GM12872 (cell line): ENCODE results near the gene SERPINC1.

Source experiments
- CTCF ChIP-seq: IDR thresholded peaks from 3 replicates; pipeline ENCODE4 v1.5.1; 2011; ENCODE audit warnings: low read depth, mild to moderate bottlenecking, low read length, moderate library complexity; ENCODE audit not compliant: insufficient read depth

Gene SERPINC1

DNA sequence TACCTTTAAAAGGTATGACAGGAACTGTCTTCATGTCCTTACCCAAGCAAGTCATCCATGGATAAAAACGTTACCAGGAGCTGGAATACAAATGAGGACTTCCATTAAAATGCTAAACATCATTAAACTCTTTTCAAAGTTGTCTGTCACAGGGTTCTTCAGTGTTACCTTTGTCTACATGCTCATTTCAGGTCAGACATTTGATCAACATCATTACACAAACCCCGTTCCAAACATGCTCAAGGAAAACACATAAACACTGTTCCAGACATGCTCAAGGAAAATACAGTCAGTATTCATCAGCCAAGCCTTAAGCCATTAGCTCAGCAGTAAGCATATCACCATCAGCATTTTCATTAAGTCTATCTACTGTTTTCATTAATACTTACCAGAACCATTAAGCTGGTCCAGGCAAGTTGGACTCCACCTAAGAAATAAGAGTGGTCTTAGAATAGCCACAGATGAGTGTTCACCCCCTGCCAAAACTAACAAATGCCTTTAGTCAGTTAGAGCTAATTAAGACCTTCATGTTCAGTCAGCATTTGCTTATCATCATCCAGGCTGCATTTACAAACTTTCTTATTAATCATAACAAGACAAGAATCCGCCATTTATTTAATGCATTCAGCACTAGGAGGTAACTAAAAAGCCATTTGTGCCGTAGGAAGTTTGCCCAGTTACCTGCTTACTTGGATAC, 51.5 kb downstream of the SERPINC1 start:
- no peak for TF ChIP-seq CTCF

- no peak for TF ChIP-seq CTCF
Observed at GRCh38 chr1:173864179-173864867, 52.8 kb downstream of the SERPINC1 start.

DNA sequence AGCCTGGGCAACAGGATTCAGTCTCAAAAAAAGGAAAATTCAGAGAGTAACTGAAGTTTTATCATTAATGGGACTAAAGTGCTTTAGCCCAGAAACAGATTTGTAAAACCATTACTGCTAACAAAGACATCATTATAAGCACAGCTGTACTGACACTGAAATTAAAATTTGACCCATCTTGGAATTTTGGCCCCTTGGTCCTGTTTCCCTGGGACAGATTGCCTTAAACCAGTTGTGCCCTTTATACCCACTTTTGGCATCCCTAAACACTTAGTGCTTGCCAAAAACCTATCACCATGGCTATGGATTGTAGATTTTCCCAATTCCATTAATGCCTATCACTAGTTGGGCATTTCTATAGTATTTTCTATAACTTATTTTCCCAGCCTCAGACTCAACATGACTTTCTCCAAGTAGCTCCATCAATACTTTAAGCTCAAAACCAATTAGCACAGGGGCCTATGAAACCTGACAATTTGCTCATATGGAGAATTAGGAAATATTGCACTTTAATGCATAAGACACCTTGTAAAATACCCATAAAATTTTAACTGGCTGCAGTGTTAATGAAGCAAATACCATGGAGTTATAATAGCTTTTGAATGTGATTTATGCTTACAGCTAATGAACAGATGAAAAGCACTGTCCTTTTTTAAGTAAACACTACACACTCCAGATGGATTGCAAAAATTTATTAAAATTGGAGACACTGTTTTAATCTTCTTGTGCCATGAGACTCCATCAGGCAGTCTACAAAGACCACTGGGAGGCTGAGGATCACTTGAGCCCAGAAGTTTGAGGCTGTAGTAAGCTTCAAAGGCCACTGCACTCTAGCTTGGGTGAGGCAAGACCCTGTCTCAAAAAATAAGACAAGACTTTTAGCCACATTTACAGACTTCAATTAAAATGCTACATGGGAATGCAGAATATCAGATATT, 53.6 kb downstream of the SERPINC1 start:
- no peak for TF ChIP-seq CTCF

DNA sequence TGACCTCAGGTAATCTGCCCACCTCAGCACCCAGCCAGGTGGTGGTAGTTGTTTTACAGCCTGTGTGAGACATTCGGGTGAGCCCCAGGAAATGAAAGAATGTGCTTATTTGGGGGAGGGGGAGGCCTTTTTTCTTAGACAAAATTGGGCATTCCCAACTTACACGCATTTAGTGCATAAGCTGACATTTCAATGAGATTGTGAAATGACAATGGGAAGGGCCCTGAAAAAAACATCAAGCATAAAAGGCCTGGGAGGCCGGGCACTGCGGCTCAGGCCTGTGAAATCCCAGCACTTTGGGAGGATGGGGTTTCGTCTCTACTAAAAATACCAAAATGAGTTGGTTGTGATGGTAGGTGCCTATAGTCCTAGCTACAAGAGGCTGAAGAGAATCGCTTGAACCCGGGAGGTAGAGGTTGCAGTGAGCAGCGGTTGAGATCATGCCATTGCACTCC, 54.3 kb downstream of the SERPINC1 start:
- TF ChIP-seq CTCF: no peak

DNA sequence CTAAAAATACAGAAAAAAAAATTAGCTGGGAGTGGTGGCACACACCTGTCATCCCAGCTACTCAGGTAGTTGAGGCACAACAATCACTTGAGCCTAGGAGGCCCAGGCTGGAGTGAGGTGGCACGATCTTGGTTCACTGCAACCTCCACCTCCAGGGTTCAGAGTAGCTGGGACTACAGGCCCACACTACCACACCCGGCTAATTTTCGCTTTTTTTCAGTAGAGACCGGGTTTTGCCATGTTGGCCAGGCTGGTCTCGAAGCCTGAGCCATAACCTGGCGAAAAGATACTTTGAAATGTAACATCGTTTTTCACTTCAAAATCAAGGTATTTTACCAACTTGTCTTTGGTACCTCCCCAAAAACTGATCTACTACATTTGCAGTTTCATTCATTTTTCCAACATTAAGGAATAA, 55.4 kb downstream of the SERPINC1 start:
- no peak for TF ChIP-seq CTCF

DNA sequence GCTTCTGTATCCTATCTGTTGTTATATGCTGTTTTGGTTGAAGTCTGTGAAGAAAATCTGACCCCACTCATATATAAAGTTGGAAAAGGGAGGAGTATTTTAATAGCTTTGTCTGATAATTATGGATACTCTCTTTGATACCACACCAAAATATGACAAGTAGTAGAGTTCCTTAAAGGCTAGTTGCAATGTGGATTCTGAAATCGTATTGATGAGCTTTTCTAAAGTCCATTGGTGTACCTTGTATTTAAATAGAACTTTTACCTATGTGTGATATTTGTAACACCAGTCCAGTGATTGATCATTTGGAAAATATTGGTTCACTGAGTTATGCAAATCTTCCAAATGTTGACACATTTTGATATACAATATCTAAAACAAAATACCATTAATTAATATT, 57.1 kb downstream of the SERPINC1 start:
- no peak for TF ChIP-seq CTCF

DNA sequence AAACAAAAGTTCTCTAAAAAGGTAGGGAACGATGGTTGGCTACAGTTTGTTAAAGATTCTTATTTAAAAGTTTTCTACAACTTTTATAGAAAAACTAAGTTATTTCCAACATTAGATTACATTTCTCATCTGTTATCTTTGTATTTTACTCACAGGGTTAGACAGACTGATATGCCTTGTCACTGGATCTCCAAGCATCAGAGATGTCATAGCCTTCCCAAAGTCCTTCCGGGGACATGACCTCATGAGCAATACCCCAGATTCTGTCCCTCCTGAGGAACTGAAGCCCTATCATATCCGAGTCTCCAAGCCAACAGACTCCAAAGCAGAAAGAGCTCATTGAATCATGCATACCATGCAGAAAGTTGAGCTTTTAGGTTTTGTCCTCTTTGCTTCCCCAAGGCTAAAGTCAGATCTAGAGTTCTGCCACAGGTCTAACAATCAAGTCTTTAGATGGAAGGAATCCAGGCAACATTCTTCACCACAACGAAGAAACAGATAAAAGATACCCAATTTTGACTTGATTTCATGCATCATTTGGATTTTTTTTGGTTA, 59.7 kb downstream of the SERPINC1 start:
- no peak for TF ChIP-seq CTCF
